IPS-18c (cell line): ENCODE measurements around the gene HDGF.

Experiments used
- H3K4me3 ChIP-seq: 2 replicates; pipeline ENCODE4 v1.7.0; 2013; ENCODE audit warnings: low read depth, mild to moderate bottlenecking, low read length, moderate library complexity; ENCODE audit not compliant: insufficient read depth
- H3K9me3 ChIP-seq: one replicate; pipeline ENCODE4 v1.6.1; 2013; ENCODE audit warnings: mild to moderate bottlenecking, low read length, moderate library complexity; ENCODE audit not compliant: control insufficient read depth, insufficient read depth

The HDGF gene

DNA sequence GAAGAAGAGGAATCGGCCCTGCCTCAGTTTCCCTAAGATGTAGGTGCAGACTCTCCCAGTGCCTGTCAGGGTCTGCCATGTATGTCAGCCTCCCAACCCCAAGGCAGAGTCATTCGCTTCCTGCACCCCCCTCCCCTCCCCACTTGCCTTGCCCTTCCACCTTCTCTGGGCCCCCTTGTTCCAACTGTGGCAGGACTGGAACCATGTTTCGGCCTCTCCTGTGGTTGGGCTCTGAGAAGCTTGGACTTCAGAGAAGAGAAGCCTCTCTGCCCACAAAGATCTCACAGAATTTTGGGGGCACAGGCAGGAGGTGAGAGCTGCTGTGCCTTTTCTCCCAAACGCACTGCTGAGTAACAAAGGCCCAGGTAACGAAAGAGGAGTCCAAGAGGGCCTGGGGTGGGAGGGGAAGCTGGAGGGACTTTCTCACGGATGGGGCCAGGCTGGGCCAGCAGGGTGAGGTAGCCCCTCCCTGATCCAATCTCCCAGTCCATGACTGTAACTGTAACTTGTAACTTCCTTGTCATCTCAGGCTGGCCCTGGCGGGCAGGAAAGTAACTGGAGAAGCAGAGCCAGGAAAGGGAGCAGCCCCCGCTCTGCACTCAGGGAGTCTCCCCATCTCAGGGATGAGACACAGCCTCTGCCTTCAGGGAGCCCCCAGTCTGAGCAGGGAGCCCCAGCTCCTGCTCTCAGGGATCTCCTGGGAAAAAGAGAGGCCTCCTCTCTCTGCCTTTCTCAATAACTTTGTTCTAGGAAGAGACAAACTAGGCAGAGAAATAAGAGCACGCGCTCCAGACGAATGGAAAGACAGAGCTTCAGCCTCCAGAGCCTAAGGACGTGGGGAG is 57.4 kb downstream of the HDGF start:
- H3K9me3 ChIP-seq = no peaks in the 10 kb centered on the region

GRCh38 chr1:156692925-156693847 is 58.3 kb downstream of the HDGF start:
- Histone ChIP-seq H3K9me3 (no peaks in the 10 kb centered on the region), H3K4me3 (peak overlapping the region; percentile 34)

More for the DNA sequence above, 57.4 kb downstream of the HDGF start:
- 0 out of 2 replicates have a peak overlapping the region, but pooled peaks have one; percentile 24 for H3K4me3 ChIP-seq

GRCh38 chr1:156692441-156692924 is 59.0 kb downstream of the HDGF start:
- Histone ChIP-seq H3K4me3 (peak overlapping the region; percentile 9), H3K9me3 (no peaks in the 10 kb centered on the region)
